ENCODE results near the gene ORMDL3. TPM values are rescaled to one million over a fixed set of nuclear protein-coding genes. Genes with fewer than 3 reads are reported as not detected.

ORMDL3 gene
- total RNA-seq, 1 experiment from 2014 or later: 58.6 TPM

DNA sequence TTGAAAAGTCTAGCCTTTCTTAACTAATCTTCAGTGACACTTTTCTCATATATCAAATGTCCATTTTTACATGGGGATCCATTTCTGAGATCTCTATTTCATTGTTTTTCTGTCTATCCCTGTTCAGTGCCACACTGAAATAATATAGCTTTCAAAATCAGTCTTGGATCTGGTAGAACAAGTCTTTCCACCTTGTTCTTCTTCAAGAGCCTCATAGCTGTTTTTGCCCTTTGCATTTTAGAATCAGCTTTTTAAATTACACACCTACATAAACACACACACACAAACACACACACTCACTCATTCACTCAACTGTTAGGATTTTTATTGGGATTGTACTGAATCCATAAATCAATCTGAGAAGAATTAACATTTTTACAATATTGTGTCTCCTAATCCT is 28.2 kb downstream of the ORMDL3 start:
- H3K79me1 ChIP-seq (ENCODE audit: insufficient read depth, low read depth, low read length, poor library complexity, severe bottlenecking): no peaks in the 10 kb centered on the region
- no peaks in the 10 kb centered on the region for H3K4me1 ChIP-seq (ENCODE audit: insufficient read depth, low read length)
- H3K23me2 ChIP-seq (ENCODE audit: insufficient read length, low read depth, low read length, poor library complexity, severe bottlenecking): no peaks in the 10 kb centered on the region
- H3K18ac ChIP-seq (ENCODE audit: insufficient read length, low read depth, low read length): no peak overlapping the region
- no peak overlapping the region for H2BK120ac ChIP-seq (ENCODE audit: low read depth, low read length, poor library complexity, severe bottlenecking)
- no peak overlapping the region for H2AK5ac ChIP-seq (ENCODE audit: insufficient read length, low read length)
- no peak overlapping the region for H3K14ac ChIP-seq (ENCODE audit: insufficient read depth, low read length)
- H3K27ac ChIP-seq (ENCODE audit: insufficient read length, low read depth, low read length): no peak overlapping the region
- no peak for DNase-seq
- no peaks in the 10 kb centered on the region for H3K36me3 Mint-ChIP-seq (ENCODE audit: insufficient read depth in 1 of 3, low read depth in 3 of 3)
- H4K91ac ChIP-seq (ENCODE audit: insufficient read length, low read depth, low read length): no peak overlapping the region
- H2AFZ ChIP-seq (ENCODE audit: low read length): no peak overlapping the region
- no peak overlapping the region for H3K9ac ChIP-seq (ENCODE audit: extremely low read depth, insufficient read length, low read length)
- no peak overlapping the region for H2BK5ac ChIP-seq (ENCODE audit: insufficient read length, low read length)
- no peak overlapping the region for H3K56ac ChIP-seq (ENCODE audit: insufficient read length, low read depth, low read length)
- no peak overlapping the region for H4K5ac ChIP-seq (ENCODE audit: insufficient read length, low read depth, low read length)
- H3T11ph ChIP-seq (ENCODE audit: low read length): no peak overlapping the region
- no peaks in the 10 kb centered on the region for H3K9me3 ChIP-seq (ENCODE audit: control insufficient read depth, low read depth, low read length)
- H3K4me1 Mint-ChIP-seq: no peaks in the 10 kb centered on the region
- H3K27me3 ChIP-seq (ENCODE audit: insufficient read depth, low read length): no peaks in the 10 kb centered on the region
- H2BK15ac ChIP-seq (ENCODE audit: low read depth, low read length): no peak overlapping the region
- no peak overlapping the region for H3K4ac ChIP-seq (ENCODE audit: low read depth, low read length)
- no peaks in the 10 kb centered on the region for H3K79me2 ChIP-seq (ENCODE audit: insufficient read depth, low read length)
- no peak overlapping the region for H3K4me2 ChIP-seq (ENCODE audit: insufficient read depth, insufficient read length, low read length)
- H3K9me3 Mint-ChIP-seq: no peaks in the 10 kb centered on the region
- H3K4me3 Mint-ChIP-seq: no peak overlapping the region
- H2BK12ac ChIP-seq (ENCODE audit: insufficient read length, low read depth, low read length): no peak overlapping the region
- H4K20me1 ChIP-seq (ENCODE audit: control insufficient read depth, insufficient read depth, insufficient read length): no peaks in the 10 kb centered on the region
- no peak overlapping the region for H4K8ac ChIP-seq (replicated peaks; ENCODE audit: insufficient read length, low read depth, low read length)
- H2BK20ac ChIP-seq (ENCODE audit: low read depth, low read length, poor library complexity, severe bottlenecking): no peak overlapping the region
- TF ChIP-seq, protein P1, sequence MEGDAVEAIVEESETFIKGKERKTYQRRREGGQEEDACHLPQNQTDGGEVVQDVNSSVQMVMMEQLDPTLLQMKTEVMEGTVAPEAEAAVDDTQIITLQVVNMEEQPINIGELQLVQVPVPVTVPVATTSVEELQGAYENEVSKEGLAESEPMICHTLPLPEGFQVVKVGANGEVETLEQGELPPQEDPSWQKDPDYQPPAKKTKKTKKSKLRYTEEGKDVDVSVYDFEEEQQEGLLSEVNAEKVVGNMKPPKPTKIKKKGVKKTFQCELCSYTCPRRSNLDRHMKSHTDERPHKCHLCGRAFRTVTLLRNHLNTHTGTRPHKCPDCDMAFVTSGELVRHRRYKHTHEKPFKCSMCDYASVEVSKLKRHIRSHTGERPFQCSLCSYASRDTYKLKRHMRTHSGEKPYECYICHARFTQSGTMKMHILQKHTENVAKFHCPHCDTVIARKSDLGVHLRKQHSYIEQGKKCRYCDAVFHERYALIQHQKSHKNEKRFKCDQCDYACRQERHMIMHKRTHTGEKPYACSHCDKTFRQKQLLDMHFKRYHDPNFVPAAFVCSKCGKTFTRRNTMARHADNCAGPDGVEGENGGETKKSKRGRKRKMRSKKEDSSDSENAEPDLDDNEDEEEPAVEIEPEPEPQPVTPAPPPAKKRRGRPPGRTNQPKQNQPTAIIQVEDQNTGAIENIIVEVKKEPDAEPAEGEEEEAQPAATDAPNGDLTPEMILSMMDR (conservative IDR thresholded peaks at IDR 0.05): no peak
- no peak overlapping the region for H3K23ac ChIP-seq (ENCODE audit: insufficient read length, low read depth, low read length)
- peaks cover 1% of the 10 kb centered on the region; the same call in 1 of the 2 replicates for H3K27me3 Mint-ChIP-seq (ENCODE audit: low read depth)
- H3K27ac Mint-ChIP-seq: no peak overlapping the region

Data from H9 (cell line).